ENCODE results near the gene ANKRD24. TPM values are rescaled to one million over a fixed set of nuclear protein-coding genes. Genes with fewer than 3 reads are reported as not detected.
"Not testable (repeated sequence)": the region's sequence is repeated elsewhere in the genome, so short reads cannot be mapped to it uniquely, and the experiment has no call there.

Gene ANKRD24
- total RNA-seq, 1 donor from 2014 or later: 1.4 TPM

DNA sequence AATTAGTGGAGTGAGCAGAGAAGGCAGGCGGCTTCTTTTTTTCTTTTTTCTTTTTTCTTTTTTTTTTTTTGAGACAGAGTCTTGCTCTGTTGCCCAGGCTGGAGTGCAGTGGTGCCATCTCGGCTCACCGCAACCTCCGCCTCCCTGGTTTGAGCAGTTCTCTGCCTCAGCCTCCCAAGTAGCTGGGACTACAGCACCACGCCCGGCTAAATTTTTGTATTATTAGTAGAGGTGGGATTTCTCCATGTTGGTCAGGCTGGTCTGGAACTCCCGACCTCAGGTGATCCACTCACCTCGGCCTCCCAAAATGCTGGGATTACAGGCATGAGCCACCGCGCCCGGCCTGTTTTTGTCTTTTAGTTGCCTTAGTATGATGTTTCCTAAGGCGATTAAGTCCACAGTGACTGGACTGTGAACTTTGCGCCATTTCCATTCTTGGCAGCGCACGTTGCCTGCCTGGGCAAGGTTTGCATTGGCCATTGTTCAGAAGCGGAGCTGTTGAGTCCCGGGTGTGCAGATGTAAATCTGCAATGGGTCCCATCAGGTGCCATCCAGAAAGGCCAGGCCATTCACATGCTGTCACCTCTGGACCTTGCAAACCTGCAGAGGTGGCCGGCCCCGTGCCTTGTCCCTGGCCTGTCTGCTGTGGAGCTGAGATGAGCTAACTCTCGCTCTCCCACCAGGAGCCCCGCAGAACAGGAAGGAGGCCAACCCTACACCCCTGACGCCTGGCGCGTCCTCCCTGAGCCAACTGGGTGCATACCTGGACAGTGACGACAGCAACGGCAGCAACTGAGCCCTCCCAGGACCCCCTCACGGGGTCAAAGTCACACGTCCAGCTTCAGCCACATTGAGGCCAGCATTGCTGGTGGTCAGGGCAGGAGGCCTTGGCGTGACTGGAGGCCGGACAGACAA, 85.7 kb downstream of the ANKRD24 start:
- DNase-seq (ENCODE audit: low spot score): no peak

DNA sequence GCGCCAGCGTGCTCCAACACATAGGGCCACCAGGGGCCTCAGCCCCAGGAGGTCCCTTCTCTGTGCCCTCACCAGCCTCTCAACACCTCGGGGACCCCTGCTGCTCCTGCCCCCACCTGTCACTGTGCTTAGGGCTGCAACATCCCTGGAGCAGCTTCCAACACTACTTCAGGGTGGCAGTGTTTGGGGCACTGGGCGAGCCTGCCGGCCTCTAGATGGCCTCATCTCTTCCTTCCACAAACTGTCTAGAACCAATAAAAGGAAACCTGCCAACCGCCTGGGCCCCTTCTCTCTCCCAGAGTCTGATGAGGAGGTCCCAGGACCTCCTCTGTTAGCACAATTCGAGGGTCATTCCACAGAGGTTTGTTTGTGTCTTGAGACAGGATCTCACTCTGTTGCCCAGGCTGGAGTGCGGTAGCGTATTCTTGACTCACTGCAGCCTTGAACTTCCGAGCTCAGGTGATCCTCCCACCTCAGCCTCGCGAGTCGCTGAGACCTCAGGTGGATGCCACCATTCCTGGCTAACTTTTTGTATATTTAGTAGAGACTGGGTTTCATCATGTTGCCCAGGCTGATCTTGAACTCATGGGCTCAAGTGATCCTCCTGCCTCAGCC, 86.4 kb downstream of the ANKRD24 start:
- no peak for DNase-seq (ENCODE audit: low spot score)

DNA sequence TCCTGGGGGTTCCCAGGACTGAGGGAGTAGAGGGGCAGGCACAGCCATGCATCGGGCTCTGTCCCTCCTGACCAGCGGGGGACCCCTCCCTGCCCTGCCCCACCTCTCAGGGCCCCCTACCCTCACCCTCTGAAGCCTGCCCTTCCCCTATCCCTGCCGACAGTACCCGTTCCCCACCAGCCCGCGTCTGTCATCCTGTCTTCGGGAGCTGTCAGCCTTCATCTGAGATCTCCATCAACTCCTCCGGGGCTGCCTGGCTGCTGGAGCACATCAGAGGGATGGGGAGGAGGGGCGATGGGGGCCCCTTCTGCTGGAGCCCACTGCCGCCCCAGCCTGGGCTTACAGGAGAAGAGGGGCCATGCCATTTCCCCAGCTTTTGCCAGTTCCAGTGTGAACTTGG, 90.4 kb downstream of the ANKRD24 start:
- DNase-seq (ENCODE audit: low spot score): no peak

DNA sequence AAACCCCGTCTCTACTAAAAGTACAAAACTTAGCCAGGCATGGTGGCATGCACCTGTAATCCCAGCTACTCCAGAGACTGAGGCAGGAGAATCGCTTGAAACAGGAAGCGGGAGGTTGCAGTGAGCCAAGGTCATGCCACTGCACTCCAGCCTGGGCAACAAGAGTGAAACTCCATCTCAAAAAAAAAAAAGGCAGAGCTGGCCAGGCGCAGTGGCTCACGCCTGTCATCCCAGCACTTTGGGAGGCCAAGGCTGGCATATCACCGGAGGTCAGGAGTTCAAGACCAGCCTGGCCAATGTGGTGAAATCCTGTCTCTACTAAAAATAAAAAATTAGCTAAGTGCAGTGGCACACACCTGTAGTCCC, 91.8 kb downstream of the ANKRD24 start:
- not testable (repeated sequence) for DNase-seq (ENCODE audit: low spot score)

Other genes starting within 250 kb of the ANKRD24 start
- gene NMRK2, start 249.6 kb upstream of the ANKRD24 start, total RNA-seq: not detected
- gene DAPK3, start 211.6 kb upstream of the ANKRD24 start, total RNA-seq: 56.5 TPM
- 2,131 TPM for gene EEF2, start 197.2 kb upstream of the ANKRD24 start, total RNA-seq
- gene PIAS4, start 175.0 kb upstream of the ANKRD24 start, total RNA-seq: 17.9 TPM
- 51.2 TPM for gene ZBTB7A, start 115.8 kb upstream of the ANKRD24 start, total RNA-seq
- gene MAP2K2, start 58.6 kb upstream of the ANKRD24 start, total RNA-seq: 110 TPM
- 1.00 TPM for gene CREB3L3, start 29.1 kb upstream of the ANKRD24 start, total RNA-seq
- gene SIRT6, start 126 bp upstream of the ANKRD24 start, total RNA-seq: 20.7 TPM
- gene EBI3, start 46.8 kb downstream of the ANKRD24 start, total RNA-seq: 5.8 TPM
- gene YJU2, start 64.4 kb downstream of the ANKRD24 start, total RNA-seq: 15.1 TPM
- gene SHD, start 96.6 kb downstream of the ANKRD24 start, total RNA-seq: not detected
- gene TMIGD2, start 119.7 kb downstream of the ANKRD24 start, total RNA-seq: 0.45 TPM
- not detected for gene FSD1, start 121.9 kb downstream of the ANKRD24 start, total RNA-seq
- 3.0 TPM for gene STAP2, start 156.1 kb downstream of the ANKRD24 start, total RNA-seq
- 14.4 TPM for gene MPND, start 160.9 kb downstream of the ANKRD24 start, total RNA-seq
- 91.2 TPM for gene SH3GL1, start 217.9 kb downstream of the ANKRD24 start, total RNA-seq
- gene CHAF1A, start 220.0 kb downstream of the ANKRD24 start, total RNA-seq: 6.0 TPM

All from mesenteric fat pad (tissue), 1 donor.